NT2/D1 (cell line): ENCODE results near the gene OR52M1.

Experiments used
- YY1 ChIP-seq: IDR thresholded peaks from 2 replicates; pipeline ENCODE4 v1.6.1; 2011; ENCODE audit not compliant: insufficient read length, insufficient read depth
- ZNF274 ChIP-seq: IDR thresholded peaks from 2 replicates; pipeline ENCODE4 v1.6.1; 2011; ENCODE audit warnings: mild to moderate bottlenecking, low read depth, low read length

GRCh38 chr11:4580124-4580523 lies 35.1 kb downstream of the OR52M1 start:
- TF ChIP-seq ZNF274: no peak
- no peak for TF ChIP-seq YY1
